Skeletal muscle cell (primary cell): Measurements from ENCODE around the gene IRF8.
"Not testable (repeated sequence)": the region's sequence is repeated elsewhere in the genome, so short reads cannot be mapped to it uniquely, and the experiment has no call there.

Source experiments
- DNase-seq: peaks from one replicate; pipeline ENCODE4 v3.0.0-alpha.2; 2010; ENCODE audit warnings: low read depth
- H3K4me3 ChIP-seq: 2 replicates; pipeline ENCODE4 v1.5.1; 2011; ENCODE audit warnings: low read depth, mild to moderate bottlenecking, control low read depth, low read length, moderate library complexity

The IRF8 gene

DNA sequence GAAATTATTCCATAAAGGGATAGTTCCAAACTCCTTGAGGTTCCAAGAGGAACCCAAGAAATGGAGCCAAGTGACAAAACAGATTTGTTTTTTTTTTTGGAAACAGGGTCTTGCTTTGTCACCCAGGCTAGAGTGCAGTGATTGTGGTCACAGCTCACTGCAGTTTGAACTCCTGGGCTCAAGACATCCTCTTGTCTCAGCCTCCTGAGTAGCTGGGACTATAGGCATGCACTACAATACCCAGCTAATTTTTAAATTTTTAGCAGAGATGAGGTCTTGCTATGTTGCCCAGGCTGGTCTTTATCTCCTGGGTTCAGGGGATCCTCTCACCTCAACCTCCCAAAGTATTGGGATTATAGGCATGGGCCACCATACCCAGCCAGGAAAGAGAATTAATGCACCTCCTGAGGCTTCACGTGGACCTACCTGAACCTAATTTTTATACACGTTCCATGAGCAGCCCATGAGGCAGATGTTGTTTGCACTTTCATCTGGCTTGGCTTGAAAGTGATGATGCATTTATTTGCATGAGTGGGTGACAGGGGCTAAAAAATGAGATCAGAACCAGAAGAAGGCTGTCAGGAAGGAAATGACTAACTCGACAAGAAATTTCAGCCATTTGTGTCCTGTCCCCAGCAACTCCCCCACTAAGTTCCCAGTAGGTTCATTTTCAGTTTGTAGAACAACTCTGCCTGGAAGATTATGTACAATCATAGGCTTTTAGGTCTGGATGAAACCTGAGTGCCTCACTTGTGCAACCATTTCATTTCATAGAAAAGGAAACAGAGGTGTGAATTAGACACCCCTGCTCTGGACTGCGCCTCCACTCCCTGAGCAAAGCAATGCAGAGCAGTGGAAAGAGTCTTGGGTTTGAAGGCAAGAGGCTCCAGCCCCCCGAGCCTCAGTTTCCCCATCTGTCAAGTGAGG, 10.3 kb upstream of the IRF8 start:
- H3K4me3 ChIP-seq, result no peak overlapping the region
- peak; percentile 46 for DNase-seq

DNA sequence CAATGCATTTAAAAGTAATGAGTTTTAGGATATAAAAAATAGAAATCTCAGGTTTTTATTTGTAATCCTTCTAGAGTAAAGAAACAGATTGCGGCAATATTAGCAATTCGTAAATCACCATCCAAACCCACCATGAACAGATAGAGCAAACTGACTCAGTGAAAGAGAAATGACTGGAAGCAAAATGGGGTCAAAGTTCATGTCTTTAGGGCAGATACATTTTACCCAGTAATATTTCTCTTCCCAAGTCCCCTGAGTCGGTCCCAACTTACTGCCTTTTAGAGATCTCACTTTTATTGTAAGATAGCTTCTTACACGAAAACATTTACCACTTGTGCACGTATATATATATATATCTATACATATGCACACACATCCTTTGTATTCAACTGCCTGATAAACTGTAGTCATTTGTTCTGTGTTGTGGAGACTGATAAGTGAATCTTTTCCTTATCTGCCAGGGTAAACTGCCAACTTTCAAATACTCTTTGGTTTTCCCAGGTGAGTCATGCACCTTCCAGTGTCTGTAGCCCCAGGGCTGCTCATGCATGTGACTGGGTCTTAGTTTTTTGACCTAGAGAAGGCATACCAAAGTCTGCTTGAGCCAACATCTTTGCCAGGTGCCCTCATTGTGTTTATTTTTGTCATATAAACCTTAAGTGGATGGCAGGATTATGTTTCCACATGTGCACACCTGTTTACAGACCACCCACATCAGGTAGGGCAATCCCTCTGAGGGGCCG, 7.8 kb upstream of the IRF8 start:
- no peak overlapping the region for H3K4me3 ChIP-seq
- DNase-seq, result no peak

DNA sequence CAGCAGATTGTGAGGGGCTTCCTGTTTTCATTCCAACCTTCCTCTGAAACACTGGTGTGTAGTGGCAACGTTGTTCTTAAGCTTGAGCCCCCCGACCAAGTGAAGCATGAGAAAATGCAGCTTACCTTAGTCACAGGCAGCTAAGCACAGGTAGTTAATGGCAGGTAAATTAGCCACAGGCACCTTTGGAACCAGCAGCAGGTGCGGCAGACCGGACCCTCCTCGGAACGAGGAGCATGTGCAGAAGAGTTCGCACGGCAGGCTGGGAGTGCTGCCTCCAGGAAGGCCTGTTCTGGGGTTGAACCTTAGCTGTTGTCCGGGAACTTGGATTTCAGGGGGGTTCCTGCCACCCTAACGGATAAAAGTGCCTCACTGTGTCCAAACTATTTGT, 7.2 kb upstream of the IRF8 start:
- no peak for DNase-seq
- no peak overlapping the region for H3K4me3 ChIP-seq

DNA sequence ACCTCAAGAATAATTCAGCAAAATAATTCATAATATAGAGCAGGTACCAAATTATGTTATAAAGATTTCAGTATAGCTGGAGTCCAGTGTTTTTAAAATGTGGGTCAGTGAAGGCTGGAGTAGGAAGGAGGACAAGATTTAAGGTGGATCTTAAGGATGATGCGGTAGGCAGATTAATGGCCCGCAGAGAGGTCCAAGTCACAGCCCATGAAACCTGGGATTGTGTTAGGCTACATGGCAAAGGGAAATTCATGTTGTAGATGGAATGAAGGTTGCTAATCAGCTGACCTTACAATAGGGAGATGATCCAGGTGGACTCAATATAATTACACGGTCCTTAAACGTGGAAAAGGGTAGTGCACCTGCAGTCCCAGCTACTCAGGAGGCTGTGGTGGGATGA, 6.2 kb upstream of the IRF8 start:
- no peak for DNase-seq
- no peak overlapping the region for H3K4me3 ChIP-seq

DNA sequence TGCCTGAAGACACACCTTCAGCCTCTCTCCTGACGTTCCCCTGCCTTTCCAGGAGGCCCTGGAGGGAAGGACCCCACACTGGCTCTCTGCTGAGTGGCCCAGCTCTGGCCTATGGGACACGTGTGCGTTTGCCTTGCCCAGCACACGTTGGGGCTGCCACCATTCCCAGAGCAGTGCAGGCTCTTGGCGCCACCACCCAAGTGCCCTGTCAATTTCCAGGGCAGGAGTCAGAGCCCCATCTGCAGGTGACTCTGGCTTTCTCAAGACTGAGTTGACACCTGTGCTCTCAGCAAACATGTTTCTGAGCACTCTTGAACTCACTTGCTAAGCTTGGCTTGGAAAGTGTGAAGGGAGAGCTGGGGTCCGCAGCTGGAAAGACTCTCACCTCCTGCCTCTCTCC, 4.7 kb upstream of the IRF8 start:
- no peak for DNase-seq
- H3K4me3 ChIP-seq, result no peak overlapping the region

DNA sequence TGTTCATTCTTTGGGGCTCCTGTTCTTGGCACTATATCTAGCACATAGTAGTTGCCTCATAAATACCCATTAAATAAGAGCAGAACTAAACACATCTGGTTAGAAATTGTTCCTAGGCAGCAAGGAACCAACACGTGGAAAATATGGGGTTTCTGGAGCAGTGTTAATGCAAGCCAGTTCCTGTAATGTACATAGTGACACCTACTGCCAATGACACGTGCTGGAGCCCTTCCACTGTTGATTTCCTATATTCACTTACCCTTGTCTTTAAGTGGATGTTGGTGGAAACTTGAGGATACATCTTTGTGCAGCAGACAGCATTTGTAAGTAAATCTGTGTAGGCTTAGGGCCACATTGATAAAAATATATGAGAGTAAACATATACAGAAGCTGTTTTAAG, 1.6 kb upstream of the IRF8 start:
- H3K4me3 ChIP-seq, result no peak overlapping the region
- DNase-seq, result no peak

DNA sequence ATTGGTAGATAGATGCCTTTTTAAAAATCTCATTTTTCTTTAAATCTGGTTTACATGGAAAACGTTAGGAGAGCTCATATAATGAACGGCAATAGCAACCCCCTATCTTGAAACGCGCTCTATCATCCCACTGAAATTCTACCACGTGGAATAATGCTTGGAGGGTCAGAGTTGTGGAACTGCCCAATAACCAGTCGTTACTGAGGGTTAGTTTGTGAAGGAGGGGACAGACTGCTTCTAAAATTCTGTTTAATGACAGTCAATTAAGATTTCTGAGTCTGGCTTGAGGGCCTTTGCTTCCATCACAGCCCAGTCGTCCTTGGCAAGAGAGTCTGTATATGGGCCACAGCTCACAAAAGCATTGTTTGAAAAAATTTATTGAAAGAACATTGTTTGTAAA, 482 bp downstream of the IRF8 start:
- no peak for DNase-seq
- no peak overlapping the region for H3K4me3 ChIP-seq

DNA sequence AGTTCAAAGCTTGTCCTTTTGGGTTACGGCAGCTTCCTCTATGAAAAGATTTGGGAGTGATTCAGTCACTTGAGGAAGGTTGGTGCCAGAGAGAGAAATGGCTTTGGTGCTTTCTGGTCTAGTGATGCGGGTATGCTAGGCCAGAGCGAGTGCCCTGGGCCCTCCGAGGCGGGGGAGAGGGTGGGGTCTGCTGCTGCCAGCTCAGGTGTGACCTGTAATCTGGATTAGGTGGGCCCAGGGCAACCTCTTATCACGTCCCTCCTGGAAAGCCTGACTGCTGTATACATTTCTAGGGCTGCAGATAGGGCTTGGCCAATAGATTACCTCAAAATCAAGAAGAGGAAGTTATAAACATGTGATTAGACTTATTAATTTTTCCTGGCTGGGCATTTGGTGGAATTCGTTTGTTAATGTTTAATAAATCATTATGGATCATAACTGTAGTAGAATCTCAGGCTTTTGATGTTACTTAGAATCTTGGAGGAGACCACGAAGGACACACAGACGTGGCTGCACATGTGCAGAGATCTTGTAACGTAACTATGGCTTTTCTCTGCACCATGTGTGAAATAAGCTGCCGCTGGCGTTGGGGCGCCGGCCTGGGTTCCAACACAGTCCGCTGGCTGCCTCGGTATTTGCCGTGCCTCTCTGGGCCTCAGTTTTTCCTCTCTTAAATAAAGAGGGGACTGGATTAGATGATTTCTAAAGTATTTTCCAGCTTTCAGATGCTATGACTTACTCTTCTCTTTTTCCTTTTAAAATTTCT, 1.2 kb downstream of the IRF8 start:
- no peak overlapping the region for H3K4me3 ChIP-seq
- no peak for DNase-seq

DNA sequence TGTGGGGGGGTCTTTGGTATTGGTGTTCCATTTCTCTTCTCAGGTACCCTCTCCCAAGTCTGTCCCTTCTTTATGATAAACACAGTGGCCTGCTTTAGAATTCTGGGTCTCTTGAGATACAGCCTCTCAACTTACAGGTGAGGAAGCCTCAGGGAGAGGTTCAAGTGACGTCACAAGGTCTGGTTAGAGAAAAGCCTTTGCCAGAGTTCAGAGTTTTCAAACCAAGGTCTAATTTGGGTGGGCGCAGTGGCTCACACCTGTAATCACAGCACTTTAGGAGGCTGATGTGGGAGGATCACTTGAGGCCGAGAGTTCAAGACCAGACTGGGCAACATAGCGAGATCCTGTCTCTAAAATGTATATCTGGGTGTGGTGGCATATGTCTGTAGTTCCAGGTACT, 2.1 kb downstream of the IRF8 start:
- no peak overlapping the region for H3K4me3 ChIP-seq
- no peak for DNase-seq

DNA sequence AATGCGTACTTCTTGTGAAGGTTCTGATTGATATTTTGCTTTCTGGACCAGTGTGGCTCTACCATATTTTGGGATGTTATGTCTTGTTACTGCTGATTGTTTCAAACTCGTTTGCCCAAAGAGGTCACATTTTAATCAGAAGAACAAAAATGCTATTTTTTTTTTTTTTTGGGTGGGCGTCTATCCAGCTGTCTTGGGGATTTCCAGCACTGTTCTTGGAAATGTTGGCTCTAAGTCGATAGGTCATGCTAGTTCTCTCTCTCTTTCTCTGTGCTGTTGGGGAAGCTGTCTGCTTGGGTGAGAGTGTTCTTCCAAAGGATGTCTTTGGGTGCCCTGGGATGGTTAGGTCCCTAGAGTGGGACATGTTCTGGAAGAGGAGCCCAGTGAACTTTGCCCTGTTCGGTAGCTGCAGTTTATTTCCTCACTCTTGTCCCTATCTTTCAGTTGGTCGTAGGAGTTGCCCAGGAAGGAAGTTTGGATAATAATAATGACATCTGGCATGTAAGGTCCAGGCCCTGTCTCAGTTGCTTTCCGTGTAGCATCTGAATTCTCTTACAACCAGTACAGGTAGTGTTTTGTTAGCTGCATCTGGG, 2.9 kb downstream of the IRF8 start:
- DNase-seq, result no peak
- no peak overlapping the region for H3K4me3 ChIP-seq

DNA sequence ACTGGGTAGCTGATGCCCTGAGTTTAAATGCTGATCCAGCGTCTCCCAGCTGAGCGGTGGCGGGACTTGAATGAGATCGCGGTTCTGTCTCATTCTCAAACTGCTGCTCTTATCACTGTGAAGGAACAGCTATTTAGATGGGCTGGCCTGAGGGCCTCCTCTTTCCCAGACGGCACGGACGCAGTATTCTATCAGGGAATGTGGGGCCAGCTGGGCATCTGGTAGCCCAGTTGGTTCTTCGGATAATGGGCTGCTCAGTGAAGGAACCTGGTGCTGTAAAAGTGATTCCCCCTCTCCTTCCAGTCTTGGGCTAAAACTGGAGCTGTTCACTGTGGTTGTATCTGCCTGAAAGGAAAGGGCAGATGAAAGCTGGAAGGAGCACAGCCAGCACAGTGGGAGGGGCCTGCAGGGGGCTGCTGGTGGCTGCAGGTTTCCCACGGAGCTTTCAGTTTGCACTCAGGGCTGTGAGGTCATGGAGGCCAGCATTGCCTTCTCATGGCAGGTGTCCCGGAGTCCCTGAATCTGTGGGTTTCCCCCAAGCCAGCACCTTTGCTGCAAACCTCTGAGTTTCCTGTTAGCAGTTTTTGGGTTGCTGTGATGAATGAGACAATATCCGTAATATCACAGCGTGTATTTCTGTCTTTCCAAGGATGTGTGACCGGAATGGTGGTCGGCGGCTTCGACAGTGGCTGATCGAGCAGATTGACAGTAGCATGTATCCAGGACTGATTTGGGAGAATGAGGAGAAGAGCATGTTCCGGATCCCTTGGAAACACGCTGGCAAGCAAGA, 3.6 kb downstream of the IRF8 start:
- H3K4me3 ChIP-seq, result no peak overlapping the region
- no peak for DNase-seq

DNA sequence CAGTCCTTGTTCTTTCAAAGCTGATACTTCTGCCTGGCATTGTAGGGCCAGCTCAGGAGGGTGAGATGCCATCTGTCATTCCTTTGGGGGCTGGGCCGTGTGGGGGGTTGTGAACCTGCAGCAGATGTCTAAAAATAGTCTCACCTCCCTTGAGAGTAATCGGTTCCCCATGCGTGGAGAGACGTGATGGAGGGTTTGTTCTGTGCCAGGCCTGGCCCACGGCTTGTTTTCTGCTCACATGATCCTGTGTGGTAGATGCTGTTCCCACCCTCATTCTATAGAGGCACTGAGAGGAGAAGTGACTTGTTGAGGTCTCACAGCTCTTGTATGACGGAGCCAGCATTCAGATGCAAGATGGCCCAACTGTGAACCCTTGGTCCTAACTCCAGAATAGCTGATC, 4.6 kb downstream of the IRF8 start:
- DNase-seq, result no peak
- no peak overlapping the region for H3K4me3 ChIP-seq

DNA sequence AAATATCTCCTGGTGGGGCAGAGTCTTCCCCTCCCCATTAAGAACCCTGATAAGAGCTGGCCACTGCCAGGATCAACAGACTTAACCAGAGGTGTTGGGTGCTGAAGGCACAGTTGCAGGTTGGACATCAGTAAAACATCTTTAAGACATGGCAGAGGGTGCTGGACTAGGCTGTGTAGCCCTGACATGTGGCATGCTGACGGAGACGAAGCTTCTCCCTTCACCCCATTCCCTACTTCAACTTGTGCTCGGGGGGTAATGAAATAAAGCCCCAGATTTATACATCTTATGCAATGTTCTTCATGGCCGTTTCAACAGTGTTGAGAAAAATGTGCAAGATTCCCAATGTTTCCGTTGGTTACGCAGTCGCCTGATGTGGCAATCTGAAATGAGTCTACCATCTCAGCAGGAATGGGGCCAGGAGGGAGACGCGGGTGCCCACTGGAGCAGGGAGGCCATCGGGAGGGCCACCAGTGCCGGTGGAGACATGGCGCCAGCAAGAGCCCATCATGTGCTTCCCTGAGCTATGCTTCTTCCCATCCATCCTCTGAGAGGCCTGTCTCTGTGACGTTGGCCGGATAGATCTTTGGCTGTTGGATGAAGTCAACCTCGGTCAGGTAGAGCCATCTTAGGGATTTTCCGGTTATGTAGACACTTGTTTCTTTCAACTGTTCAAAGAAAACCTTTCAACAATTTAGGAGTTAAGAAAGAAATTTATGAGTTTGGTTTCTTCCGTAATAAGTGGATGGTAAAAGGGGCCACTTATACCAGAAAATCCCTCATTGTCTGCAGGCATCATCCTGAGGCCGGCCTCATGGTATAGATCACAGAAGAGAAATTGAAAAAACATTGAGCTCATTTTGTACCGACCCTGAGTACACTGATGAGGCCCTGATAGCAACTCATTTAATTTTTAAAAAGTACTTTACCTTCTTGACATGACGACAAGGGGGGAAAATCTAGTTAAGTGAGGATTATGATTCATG, 6.4 kb downstream of the IRF8 start:
- H3K4me3 ChIP-seq, result no peak overlapping the region
- no peak for DNase-seq

DNA sequence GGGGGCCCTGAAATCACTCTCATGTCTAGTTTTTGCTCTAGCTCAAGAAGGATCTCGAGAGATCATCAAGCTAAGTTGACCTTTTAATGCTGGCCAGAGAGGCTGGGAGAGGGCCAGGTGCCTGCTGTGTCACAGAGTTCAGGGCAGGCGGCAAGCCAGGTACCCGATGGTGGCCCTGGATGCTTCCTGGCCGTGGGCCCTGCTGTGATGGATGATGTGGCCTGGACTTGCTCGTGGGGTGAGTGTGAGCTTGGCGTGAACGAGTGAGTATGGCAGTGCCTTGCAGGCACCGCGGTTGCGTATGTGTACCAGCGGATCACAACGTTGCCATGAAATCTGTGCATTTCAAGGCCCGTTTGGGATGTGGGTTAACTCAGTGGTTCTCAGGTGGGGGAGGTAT, 7.4 kb downstream of the IRF8 start:
- no peak for DNase-seq

DNA sequence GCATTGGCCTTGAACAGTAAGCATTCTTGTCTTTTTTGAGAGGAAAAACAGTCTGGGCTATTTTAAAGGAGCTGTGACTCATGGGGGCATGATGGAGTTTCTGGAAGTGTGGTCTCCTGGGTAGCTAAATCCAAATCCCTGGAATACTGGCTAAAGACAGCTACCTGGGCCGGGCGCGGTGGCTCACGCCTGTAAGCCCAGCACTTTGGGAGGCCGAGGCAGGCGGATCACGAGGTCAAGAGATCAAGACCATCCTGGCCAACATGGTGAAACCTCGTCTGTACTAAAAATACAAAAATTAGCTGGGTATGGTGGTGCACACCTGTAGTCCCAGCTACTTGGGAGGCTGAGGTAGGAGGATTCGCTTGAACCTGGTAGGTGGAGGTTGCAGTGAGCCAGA, 8.3 kb downstream of the IRF8 start:
- DNase-seq, H3K4me3 ChIP-seq: not testable (repeated sequence)

More for the DNA sequence above, 7.4 kb downstream of the IRF8 start:
- no peak overlapping the region for H3K4me3 ChIP-seq

DNA sequence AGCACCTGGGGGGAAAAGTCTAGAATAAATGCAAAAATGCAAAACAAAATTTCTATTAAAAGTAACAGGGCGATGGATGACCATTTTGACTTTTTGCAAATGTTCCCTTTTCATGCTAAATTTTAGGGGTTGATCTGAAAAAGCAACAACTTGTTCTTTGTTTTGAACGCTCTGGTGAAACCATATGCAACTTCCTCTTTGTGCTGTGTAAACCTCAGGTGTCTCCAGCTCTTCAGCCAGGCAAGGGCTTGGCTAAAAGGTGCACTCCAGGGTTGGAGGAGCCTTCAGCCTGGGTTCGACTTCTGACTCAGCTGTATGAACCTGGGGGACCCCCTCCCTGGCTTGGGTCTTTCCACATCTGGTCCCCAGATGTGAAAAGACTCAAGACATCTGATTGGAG, 9.5 kb downstream of the IRF8 start:
- no peak overlapping the region for H3K4me3 ChIP-seq
- no peak for DNase-seq

DNA sequence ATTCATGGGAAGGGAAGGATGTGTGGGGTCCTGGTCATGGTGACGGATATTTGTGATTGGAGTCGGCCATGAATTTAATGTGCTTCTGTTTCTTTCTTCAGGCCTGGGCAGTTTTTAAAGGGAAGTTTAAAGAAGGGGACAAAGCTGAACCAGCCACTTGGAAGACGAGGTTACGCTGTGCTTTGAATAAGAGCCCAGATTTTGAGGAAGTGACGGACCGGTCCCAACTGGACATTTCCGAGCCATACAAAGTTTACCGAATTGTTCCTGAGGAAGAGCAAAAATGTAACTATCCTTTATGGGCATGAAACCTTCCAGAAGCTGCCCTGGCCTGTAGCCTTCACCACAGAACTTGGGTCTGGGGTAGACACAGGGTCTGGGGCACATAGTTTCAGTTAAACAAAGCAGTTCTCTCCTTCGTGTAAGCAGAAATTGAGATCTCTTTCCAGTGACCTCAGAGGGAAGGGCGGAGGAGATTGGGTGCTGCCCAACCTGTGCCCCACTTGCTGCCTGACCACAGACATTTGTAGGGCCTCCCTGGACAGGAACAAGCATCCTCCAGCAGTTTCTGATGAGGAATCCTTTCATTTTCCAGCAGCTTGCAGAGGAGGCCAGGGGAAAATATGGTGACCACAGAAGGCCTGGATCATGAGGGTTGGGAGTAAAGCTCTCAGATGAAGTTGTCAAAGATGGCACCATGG, 10.1 kb downstream of the IRF8 start:
- no peak overlapping the region for H3K4me3 ChIP-seq

More for the DNA sequence above, 10.1 kb downstream of the IRF8 start:
- DNase-seq, result no peak
